TTC549 (cell line): ENCODE data around the gene LDAF1.
"Not testable (repeated sequence)": the region's sequence is repeated elsewhere in the genome, so short reads cannot be mapped to it uniquely, and the experiment has no call there.

Source experiments
- FAIRE-seq: peaks from 2 replicates; lab custom pipeline; 2012; peaks lifted over from hg19 to GRCh38; lab: Jason Lieb, UNC

LDAF1 gene

DNA sequence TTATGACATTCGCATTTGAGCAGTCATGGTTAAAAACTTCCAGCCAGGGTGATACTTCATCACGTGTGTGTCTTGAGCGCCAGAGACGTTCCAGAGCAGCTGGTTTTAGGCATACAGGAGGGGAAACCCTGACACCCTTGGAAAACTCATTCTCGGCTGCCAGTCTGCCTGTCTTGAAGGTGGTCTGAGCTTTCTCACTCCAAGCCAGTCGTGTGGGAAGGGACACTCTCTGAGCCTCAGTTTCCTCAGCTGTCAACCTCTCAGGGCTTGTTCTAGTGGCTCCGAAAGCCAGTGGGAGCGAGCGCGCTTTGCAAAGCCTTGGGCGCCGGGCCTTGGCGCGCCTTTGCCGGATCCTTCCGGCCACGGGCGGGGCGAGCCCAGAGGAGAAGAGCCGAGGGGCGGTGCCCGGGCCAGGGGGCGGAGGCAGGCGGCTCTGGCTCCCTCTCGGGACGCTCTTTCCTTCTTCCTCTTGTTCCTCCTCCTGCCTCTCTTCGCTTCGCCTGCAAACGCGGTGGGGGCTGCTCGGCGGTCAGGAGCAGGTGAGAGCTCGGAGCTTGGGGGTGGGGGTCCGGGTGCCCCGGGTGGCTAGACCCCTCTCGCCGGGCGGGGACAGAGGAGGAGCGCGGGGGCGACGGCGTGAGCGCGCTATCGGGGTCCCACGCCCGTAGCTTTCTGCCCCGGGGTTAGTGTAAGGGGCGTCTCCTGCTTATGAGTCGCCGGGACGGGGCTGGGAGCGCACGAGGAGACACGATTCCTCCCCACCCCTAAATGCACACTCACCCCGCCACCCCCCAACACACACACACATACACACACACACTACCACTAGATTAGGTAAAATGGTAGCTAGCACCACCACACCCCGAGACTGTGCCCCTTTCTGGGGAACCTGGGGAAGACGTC is at the start of gene LDAF1:
TSS of gene LDAF1 (plus strand) at position 467 of the 903 bp plus-strand sequence. CDS start 2,509 bp downstream, outside the sequence.
- no peak for FAIRE-seq

DNA sequence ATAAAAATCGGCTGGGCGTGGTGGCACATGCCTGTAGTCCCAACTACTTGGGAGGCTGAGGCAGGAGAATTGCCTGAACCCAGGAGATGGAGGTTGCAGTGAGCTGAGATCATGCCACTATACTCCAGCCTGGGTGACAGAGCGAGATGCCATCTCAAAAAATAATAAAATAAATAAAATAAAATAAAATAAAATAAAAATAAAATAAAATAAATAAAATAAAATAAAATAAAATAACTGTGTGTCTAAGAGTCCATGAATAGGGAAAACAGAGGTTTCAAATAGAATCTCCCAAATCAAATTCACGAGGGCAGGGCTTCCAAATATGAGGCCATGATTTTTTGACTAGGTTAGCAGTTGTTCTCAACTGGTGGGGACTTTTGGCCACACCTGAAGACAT is 42.9 kb upstream of the LDAF1 start:
- not testable (repeated sequence) for FAIRE-seq

DNA sequence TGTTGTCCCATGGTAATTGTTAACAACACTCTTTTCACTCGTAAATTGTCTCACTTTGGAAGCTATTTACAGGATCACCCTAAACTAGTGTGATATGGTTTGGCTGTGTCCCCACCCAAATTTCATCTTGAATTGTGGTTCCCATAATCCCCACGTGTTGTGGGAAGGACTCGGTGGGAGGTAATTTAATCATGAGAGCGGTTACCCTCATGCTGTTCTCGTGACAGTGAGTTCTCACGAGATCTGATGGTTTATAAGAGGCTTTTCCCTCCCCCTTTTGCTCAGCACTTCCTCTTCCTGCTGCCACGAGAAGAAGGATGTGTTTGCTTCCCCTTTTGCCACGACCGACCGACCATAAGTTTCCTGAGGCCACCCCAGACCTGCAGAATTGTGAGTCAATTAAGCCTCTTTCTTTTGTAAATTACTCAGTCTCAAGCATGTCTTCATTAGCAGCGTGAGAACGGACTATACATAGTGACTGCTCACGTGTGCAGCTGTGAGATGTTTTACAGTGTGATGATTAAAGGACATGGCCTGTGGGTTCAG is 42.3 kb upstream of the LDAF1 start:
- no peak for FAIRE-seq

DNA sequence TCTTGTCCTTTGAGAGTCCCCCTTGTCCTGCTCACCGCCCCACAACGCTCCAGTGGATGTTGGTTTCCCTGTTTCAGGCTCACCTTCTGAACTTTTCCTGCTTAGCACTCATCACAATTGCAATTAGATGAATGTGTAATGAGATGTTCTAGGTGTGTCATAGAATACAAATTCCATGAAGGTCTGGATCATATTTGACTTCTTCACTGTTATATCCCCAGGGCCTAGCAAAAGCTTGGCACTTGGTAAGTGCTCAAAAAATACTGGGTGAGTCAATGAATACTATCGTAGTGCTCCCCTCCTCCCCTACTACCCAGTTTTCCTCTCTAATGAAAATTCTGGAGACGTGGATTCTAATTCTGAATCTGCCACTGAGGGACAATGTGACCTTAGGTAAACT is 40.9 kb upstream of the LDAF1 start:
- no peak for FAIRE-seq

DNA sequence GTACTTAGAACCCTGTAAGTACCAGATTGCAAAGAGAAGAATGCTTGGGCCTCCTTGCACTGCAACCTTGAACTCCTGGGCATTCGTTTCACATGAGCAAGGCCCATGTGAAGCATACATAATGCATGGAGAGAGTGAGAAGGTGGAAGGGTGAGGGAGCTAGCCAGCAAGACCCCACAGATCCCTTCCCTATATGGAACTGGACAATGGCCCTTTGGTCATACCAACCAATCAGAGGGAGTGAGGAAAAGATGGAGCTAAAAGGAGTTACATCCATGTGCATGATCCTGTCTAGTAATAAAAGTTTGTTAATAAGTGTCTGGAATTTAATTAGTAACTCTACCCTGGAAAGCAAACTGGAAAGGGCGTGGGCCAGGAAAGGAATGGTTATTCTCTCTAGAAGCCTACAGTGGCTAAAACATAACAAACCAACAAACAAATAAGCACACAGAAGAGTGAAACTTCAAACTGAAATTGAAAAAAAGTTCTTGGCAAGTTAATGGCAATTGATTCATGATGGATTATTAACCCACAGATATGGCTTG is 37.4 kb upstream of the LDAF1 start:
- no peak for FAIRE-seq

DNA sequence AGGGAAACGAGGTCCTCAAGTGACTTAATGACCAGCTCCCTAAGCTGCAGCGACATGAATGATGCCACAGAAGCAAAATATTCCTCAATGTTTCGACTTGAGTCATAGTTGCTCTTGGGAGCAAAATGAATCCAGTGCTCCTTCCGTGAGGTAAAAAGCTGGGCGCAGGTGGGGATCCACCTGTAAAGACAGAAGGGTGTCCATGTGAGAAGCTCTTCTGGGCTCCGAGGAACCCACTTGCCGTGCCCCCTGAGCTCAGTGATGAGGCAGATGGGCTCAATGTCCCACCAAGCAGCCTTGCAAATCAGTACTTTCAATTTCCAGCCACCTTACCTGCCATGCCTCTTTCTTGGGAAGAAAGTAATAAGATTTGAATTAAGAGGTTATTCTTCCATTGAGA is 33.3 kb upstream of the LDAF1 start:
- FAIRE-seq = no peak

DNA sequence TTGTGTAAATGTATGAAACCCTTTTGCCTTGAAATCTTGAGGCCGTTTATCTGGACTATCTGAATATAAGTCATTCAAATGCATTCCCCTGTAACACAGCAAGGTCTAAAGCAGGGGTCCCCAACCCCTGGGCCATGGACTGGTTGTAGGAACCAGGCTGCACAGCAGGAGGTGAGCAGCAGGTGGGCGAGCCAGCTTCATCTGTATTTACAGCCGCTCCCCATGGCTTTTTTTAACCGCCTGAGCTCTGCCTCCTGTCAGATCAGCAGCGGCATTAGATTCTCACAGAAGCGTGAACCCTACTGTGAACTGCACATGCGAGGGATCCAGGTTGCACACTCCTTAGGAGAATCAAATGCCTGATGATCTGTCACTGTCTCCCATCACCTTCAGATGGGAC is 32.0 kb upstream of the LDAF1 start:
- no peak for FAIRE-seq

DNA sequence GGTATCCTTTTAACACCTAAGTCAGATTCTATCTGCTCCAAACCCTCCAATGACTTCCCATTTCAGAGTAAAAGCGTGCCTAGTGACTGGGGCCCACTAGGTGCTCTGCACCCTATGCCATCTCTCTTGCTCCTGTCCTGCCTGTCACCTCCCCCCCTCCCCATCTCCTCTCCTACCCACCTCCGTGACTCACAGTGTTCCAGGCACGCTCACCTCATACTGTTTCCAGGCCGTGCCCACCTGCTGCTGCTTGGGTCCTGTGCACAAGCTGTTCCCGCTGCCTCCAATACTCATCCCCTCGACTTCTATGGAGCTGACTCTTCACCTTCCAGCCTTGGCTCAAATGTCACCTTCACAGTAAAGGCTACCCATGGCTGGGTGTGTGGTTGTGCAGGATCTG is 29.5 kb upstream of the LDAF1 start:
- no peak for FAIRE-seq

DNA sequence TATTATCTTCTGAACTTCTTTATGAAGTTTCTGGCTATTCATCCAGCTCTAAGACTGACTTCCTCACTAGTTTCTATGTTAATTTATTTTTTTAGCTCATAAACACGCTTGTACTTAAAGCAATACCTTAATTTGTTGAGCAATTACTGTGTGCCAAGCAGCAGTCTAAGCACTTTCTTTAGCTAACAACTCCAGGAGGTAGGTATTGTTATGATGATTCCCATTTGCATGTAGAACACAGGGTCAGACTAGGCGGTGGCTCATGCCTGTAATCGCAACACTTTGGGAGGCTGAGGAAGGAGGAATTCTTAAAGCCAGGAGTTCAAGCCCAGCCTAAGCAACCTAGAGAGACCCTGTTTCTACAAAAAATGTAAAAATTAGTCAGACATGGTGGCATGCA is 27.7 kb upstream of the LDAF1 start:
- FAIRE-seq = no peak

DNA sequence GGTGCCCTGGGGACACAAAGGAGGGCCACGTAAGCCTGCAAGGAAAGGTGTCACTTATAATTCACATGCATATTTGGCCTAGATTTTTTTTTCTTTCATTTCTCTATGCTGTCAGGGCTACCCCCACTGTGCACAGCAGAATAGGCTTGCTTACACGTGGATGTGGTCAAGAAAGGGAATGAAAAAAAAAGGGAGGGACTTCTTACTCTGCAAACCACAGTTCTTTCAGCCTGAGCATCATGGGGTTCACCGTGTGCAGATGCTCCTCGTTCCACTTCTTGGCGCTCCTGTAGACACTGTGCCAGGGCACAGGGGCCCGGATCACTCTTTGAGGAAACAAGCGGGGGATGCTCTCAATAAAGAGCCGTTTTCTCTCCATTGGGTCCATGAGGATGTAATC is 24.4 kb upstream of the LDAF1 start:
- FAIRE-seq = no peak

DNA sequence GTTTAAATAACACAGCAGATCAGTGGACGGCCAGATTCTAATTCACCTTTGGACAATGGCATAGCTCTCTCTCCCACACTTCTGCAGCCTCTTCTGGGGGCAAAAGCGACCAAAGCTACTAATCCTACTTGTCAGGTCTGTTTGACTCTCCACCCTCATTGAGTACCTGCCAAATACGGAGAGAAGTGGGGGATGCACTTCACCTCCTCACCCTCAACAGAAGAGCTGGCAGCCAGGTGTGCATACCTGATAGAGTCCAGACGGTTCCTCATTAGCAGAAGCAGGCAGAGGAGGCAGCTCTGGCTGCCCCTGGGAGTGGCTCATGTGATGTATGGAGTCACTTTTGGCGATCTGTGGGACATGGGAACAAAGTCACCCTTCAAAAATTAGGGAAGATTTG is 12.7 kb upstream of the LDAF1 start:
- FAIRE-seq = no peak

DNA sequence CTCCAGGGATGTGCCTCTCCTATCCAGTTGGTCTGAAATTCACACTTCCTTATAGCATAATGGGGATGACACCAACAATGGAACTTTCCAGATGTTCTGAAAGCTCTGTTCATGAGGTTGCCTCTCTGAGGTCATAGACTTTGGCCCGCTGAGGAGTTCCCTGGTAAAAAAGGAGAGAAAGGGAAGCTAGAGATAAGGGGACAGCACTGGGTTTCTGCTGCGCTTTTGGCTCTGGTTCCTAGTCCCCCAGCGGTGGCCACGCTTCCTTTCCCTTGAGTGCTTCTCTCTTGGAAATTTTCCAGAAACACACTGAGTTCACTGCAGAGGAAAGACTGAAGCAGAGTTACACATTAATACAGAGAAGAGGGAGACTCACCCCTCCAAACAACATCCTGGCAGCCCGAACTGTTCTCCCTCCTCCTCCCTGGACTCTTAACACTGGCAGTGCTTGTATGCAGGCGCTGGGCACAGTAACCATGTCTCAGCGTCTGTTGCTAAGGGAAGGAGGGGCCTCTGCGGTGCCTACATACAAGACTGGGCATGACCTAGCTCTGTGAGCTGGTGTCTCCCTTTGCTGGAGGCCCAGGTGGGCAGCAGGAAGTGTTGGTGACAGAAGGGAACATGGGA is 8.0 kb upstream of the LDAF1 start, which contains the start of gene DNAH3:
TSS of gene DNAH3 (minus strand) at position 472 of the 627 bp plus-strand sequence. CDS start 527 bp downstream, outside the sequence.
- no peak for FAIRE-seq

DNA sequence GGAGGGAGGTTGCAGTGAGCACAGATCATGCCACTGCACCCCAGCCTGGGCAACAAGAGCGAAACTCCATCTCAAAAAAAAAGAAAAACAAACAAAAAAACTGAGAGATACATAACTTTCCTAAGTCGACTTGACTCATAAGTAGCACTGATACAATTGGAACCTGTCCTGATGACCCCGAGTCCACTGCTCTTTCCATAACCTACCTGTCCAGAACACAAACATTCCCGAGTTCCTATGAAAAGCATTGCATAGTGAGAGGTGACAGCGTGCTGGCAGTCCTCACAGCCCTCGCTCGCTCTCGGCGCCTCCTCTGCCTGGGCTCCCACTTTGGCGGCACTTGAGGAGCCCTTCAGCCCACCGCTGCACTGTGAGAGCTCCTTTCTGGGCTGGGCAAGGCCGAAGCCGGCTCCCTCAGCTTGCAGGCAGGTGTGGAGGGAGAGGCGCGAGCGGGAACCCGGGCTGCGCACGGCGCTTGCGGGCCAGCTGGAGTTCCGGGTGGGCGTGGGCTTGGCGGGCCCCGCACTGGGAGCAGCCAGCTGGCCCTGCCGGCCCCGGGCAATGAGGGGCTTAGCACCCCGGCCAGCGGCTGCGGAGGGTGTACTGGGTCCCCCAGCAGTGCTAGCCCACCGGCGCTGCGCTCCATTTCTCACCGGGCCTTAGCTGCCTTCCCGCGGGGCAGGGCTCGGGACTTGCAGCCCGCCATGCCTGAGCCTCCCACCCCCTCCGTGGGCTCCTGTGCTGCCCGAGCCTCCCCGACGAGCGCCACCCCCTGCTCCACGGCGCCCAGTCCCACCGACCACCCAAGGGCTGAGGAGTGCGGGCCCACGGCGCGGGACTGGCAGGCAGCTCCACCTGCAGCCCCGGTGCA is 6.1 kb upstream of the LDAF1 start:
- not testable (repeated sequence) for FAIRE-seq

DNA sequence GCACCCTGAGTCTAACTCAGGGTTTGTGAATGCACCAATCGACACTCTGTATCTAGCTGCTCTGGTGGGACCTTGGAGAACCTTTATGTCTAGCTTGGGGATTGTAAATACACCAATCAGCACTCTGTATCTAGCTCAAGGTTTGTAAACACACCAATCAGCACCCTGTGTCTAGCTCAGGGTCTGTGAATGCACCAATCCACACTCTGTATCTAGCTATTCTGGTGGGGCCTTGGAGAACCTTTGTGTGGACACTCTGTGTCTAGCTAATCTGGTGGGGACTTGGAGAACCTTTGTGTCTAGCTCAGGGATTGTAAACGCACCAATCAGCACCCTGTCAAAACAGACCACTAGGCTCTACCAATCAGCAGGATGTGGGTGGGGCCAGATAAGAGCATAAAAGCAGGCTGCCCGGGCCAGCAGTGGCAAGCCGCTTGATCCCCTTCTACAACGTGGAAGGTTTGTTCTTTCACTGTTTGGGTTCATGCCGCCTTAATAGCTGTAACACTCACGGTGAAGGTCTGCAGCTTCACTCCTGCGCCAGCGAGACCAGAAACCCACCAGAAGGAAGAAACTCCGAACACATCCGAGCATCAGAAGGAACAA is 5.2 kb upstream of the LDAF1 start:
- FAIRE-seq = not testable (repeated sequence)

DNA sequence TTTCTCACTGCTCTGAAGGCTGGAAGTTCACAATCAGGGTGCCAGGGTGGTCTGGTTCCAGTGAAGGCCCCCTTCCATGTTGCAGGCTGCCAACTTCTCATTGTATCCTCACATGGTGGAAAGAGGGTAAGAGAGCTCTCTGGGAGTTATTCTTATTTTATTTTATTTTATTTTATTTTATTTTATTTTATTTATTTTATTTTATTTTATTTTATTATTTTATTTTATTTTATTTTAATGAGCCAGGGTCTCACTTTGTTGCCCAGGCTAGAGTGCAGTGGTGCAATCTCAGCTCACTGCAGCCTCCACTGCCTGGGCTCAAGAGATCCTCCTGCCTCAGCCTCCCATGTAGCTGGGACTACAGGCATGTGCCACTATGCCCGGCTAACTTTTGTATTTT is 2.5 kb upstream of the LDAF1 start:
- not testable (repeated sequence) for FAIRE-seq

DNA sequence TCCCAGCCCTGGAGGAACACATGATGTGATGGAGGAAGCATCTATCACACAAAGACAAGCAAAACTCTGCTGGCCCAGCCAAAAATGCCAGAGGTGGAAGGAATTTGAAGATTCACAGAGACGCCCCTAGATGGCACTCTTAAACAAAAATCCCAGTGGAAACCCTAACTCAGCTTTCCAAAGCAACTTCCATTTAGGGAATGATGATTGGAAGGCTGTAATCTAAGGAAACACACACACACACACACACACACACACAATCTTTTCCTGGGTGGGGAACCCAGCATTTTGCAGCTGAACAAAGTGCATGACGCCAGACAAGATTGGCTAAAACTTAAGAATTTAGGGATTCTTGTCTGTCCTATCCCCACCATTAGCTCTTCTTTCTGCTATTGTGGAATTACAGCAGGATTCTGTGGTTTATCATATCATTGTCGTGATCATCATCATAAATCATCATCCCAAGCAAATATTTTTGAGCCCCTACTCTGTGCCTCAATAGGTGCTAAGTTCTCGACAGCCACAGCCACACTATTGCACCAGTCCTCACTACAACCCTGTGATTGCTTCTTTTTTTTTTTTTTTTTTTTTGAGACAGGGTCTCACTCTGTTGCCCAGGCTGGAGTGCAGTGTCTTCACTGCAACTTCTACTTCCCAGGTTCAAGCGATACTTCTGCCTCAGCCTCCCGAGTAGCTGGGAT is 1.6 kb upstream of the LDAF1 start:
- peak; percentile 57 for FAIRE-seq

DNA sequence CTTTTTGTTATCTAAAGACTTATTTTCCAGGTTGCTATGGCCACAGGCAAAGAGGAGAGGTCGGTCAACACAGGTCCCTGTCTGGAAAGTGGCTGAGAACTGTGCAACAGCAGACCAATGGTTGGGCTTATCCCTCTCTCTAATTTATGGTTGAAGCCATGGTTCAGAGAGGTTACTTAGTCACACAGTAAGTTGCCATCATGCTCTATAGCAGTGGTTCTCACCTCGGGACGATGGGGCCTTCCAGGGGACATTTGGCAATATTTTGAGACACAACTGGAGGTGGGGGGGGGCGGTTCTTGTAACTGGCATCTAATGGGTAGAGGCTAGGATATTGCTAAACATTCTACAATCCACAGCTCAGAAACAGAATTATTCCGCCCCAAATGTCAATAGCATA is 842 bp upstream of the LDAF1 start:
- FAIRE-seq = no peak

DNA sequence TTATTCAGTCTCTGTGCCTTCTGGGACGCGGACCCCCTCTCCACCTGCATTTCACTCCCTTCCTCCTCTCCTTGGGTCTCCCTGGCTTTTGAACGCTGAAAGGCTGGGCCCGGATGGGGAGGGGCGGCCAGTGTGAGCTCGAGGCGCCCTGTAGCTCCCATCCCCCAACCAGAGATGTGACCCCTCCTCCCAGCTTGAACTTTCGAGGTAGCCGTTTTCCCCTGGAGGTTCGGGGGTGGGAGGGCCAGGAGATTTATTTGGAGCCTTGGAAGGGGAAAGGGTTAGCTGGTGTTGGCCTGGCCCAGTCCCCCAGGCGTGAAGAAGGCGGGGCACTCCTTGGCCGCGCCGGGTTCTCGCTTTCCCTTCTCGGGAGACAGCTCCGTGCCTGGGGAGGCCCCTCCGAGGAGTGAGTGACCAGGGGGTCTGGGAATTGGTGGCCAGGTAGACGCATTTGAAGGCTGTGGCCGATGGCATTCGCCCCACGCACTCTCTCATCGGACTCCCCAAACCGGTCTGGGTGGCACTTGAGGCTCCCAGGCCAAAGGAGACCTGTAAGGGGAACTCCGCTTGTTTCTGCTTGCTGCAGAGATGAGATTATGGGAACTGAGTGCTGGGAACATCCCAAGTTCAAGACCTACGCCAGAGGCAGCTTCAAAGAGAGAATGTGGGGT is 942 bp downstream of the LDAF1 start:
- no peak for FAIRE-seq

DNA sequence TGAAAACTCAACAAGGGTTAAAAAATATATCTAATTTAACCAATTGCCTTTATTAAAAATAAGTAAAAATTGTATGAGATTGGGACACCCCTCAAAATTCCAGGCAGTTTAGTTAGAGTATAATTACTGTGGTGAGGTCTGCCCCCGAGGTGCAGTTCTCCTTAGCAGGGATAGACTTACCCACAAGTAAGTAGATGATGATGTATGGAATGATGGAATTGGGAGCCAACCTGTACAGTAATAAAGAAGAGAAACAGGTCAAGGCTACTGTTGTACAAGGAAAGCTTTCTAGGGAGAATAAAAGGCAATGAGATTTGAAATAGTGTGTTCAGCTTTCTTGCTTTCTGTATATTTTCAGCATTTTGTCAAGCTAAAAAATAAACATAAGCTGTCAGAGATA is 1.8 kb downstream of the LDAF1 start:
- FAIRE-seq = no peak

DNA sequence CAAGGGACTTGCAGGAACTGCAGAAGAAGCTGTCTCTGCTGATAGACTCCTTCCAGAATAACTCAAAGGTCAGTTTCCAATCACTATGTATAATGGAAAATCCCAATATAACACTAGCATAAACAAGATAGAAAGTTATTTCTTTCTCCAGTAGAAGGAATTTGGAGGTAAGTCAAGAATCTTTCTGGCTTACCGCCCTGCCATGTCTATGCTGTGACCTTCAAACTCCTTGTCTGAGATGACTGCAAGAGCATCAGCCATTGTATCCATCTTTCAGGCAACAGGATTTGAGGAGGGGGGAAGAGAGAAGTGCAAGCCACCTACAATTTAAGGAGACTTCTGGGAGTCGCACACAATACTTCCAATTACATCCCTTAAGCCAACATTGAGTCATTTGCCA is 2.7 kb downstream of the LDAF1 start:
- FAIRE-seq = no peak
